GM10248 (cell line): ENCODE results near the gene HFE.
A peak's percentile ranks its signal among the peaks of the same experiment; 100 is the strongest.
"Not testable (repeated sequence)": the region's sequence is repeated elsewhere in the genome, so short reads cannot be mapped to it uniquely, and the experiment has no call there.

Experiments
- CTCF ChIA-PET: fragments of 300-600 bp; sonication (Branson Sonifier 250); formaldehyde crosslinking; extraction: SDS; loops from one replicate; lab custom pipeline; 2021; ENCODE audit warnings: antibody characterized with exemption; lab: Yijun Ruan, JAX
- POLR2A ChIA-PET: fragments of 350-650 bp; sonication (Branson Sonifier 250); formaldehyde crosslinking; extraction: SDS; loops from one replicate; lab custom pipeline; 2020; ENCODE audit warnings: antibody characterized with exemption; lab: Yijun Ruan, JAX
- DNase-seq: peaks from one replicate; pipeline ENCODE4 v3.0.0; 2012; ENCODE audit errors: extremely low spot score
- CTCF ChIP-seq: IDR thresholded peaks from 2 replicates; pipeline ENCODE4 v1.5.1; 2012; ENCODE audit warnings: mild to moderate bottlenecking, low read depth; ENCODE audit errors: extremely low read depth, missing control alignments, control extremely low read depth

HFE gene

DNA sequence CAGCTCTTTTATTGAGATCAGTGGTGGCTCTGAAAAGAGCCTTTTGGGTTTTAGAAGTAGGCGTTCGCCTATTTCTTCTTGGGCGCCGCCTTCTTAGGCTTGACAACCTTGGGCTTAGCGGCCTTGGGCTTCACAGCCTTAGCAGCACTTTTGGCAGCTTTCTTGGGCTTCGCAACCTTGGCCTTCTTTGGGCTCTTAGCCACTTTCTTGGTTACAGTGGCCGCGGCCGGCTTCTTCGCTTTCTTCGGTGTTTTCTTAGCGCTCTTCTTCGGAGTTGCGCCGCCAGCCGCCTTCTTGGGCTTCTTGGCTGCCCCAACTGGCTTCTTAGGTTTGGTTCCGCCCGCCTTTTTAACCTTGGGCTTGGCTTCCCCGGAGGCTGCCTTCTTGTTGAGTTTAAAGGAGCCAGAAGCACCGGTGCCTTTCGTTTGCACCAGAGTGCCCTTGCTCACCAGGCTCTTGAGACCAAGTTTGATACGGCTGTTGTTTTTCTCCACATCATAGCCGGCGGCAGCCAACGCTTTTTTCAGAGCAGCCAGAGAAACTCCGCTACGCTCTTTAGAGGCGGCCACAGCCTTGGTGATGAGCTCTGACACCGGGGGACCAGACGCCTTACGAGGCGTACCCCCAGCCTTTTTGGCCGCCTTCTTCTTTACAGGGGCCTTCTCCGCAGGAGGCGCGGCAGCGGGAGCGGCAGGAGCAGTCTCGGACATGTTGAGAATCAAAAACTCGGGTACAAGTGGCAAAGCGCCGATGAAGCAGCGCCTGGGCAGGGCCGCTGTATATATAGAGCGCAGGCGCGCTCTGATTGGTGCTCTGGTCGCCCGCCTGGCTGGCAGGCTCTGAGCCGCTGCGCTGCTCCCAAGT is 31.3 kb upstream of the HFE start:
- DNase-seq: peak; percentile 85
- ChIA-PET CTCF (interaction anchor here (1.0 to 2.6 kb wide), 7 partner anchors 8 to 40 kb away, joined by 3 to 9 read pairs (median 4); a partner anchor contains a TSS), POLR2A (interaction anchor here (0.5 to 2.2 kb wide), 11 partner anchors 10 to 1835 kb away, joined by 3 to 17 read pairs (median 7); a partner anchor contains a TSS)
- TF ChIP-seq CTCF: no peak

- no peak for DNase-seq
- POLR2A ChIA-PET: interaction anchor here (0.9 to 2.2 kb wide), 8 partner anchors 11 to 1810 kb away, joined by 3 to 17 read pairs (median 7); a partner anchor contains a TSS
- no peak for TF ChIP-seq CTCF
- CTCF ChIA-PET: interaction anchor here (0.9 to 22.5 kb wide), 8 partner anchors 7 to 539 kb away, joined by 3 to 631 read pairs (median 4); partner anchors contain the start of gene HFE
Observed at GRCh38 chr6:26056583-26057350, 30.5 kb upstream of the HFE start.

GRCh38 chr6:26057899-26058298 is 29.3 kb upstream of the HFE start:
- DNase-seq: no peak
- CTCF ChIA-PET: interaction anchor here (0.9 to 22.5 kb wide), 4 partner anchors 31 to 538 kb away, joined by 3 to 631 read pairs (median 5); partner anchors contain the start of gene HFE
- POLR2A ChIA-PET: no interaction called here
- TF ChIP-seq CTCF: no peak

DNA sequence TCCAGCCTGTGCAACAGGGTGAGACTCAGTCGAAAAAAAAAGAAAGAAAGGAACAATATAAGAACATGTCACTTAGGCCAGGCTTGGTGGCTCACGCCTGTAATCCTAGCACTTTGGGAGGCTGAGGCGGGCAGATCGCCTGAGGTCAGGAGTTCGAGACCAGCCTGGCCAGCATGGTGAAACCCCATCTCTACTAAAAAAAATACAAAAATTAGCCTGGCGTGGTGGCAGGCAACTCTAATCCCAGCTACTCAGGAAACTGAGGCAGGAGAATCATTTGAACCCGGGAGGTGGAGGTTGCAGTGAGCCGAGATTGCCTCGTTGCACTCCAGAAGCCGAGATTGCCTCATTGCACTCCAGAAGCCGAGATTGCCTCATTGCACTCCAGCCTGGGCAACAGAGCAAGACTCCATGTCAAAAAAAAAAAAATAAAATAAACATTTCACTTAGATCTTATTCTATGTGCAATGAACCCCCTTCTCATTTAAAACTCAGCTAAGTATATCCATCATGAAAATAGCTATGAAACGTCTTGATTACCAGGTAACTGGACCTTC is 28.7 kb upstream of the HFE start:
- ChIA-PET CTCF (interaction anchor here (1.1 to 22.5 kb wide), 6 partner anchors 13 to 537 kb away, joined by 3 to 631 read pairs (median 6); partner anchors contain the start of gene HFE), POLR2A (interaction anchor here (2.2 kb wide), 1 partner anchor 65 kb away, joined by 7 read pairs; a partner anchor contains a TSS)
- not testable (repeated sequence) for DNase-seq

DNA sequence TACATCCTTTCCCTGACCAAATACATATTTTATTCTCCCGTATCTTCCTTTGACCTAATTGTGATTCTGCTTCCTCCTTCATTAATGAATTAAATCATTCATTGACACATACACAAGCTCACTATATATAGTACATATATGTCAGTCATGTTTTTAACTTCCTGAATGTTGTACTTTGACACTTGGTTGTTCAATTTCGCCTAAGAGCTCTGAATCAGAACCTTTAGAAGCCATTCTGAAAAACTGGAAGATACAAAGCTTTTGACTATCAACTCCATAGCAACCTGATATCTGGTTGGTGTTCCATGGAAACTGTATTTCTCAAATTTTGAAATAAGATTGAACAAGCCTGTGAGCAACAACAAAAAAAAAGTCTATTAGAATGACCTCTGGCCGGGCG is 27.3 kb upstream of the HFE start:
- no peak for TF ChIP-seq CTCF
- ChIA-PET POLR2A (interaction anchor here (2.2 kb wide), 1 partner anchor 64 kb away, joined by 7 read pairs; a partner anchor contains a TSS), CTCF (interaction anchor here (1.1 to 22.5 kb wide), 8 partner anchors 15 to 536 kb away, joined by 3 to 631 read pairs (median 6); partner anchors contain the start of gene HFE)
- DNase-seq: no peak

DNA sequence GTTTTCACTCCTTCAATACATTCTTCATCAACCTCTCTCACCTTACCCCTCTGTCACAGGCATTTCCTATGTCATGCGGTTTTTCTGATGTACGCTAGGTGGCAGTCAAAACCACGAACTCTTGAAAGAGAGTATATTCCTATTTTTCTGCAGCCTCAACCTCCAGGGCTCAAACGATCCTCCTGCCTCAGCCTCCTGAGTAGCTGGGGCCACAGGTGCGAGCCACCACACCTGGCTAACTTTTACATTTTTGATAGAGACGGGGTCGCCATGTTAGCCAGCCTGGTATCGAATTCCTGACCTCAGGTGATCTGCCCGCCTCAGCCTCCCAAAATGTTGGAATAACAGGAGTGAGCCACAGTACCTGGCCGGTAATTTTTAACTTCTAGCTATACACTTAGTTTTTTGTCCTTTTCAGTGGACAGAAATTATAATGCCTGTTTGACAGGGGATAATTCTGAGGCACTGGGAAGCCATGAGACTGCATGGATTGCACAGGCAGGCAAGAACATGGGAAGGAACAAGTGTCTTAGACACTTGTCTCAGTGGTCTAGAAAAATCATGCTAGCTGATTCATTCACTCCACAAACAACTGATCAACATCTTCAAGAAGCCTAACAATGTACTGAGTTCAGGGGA is 22.5 kb upstream of the HFE start:
- CTCF ChIA-PET: interaction anchor here (0.6 to 22.5 kb wide), 19 partner anchors 9 to 159 kb away, joined by 3 to 631 read pairs (median 6); partner anchors contain the start of gene HFE
- TF ChIP-seq CTCF: peak; percentile 74
- no peak for DNase-seq
- POLR2A ChIA-PET: no interaction called here
